GM19043 (cell line): ENCODE measurements around the gene ANKRD18A.
"Not testable (repeated sequence)": the region's sequence is repeated elsewhere in the genome, so short reads cannot be mapped to it uniquely, and the experiment has no call there.

Experiments used
- ATAC-seq: cut with Tn5 transposase; IDR thresholded peaks from one replicate; pipeline ENCODE4 v1.9.1; 2021; ENCODE audit warnings: low read depth; ENCODE audit not compliant: unreplicated experiment

ANKRD18A gene

GRCh38 chr9:38546497-38547163 lies 73.8 kb downstream of the ANKRD18A start:
- ATAC-seq = not testable (repeated sequence)

- ATAC-seq = not testable (repeated sequence)
These were observed 79.9 kb downstream of the ANKRD18A start for GRCh38 chr9:38540535-38540934.

- no peak for ATAC-seq
These were observed 91.1 kb downstream of the ANKRD18A start for GRCh38 chr9:38529317-38529716.

- no peak for ATAC-seq
These were observed 92.9 kb downstream of the ANKRD18A start for GRCh38 chr9:38527503-38527902.

- ATAC-seq = no peak
These were observed 93.8 kb downstream of the ANKRD18A start for GRCh38 chr9:38526591-38526990.

GRCh38 chr9:38523121-38523520 lies 97.3 kb downstream of the ANKRD18A start:
- no peak for ATAC-seq

- ATAC-seq = no peak
These were observed 98.6 kb downstream of the ANKRD18A start for GRCh38 chr9:38521762-38522161.
